Stimulated activated CD8-positive, alpha-beta memory T cell treated with anti-CD3 and anti-CD28 coated beads, Interleukin-2, amount 100 ng/mL, for 1 hour (primary cell): ENCODE data around the gene SCIMP.
"Not testable (repeated sequence)": the region's sequence is repeated elsewhere in the genome, so short reads cannot be mapped to it uniquely, and the experiment has no call there.

Experiments used
- DNase-seq, 2 donors: peaks; one replicate each; pipeline ENCODE4 v3.0.0-alpha.2; 2020; ENCODE audit warnings: low read depth in 2 of 2

Gene SCIMP

DNA sequence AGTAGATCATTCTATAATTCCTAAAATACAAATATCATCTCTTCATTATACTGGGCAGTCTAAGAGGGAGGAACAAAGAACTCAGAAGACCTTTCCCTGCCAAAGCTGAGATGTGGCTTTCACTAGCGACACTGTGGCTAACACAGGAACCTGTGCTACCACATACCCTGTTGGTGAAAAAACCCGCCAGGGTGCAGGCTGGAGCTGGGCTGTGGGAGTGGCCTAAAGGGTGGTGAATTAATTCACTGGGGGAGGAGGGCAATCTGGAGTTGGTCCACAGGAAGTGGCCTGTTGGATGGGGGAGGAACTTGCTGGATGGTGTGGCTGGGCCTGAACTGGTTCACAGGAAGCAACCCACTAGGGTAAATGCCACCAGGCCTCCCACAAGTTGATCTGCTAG lies 50.4 kb downstream of the SCIMP start:
- peak in 1 of 2 donors; percentile 14 for DNase-seq

DNA sequence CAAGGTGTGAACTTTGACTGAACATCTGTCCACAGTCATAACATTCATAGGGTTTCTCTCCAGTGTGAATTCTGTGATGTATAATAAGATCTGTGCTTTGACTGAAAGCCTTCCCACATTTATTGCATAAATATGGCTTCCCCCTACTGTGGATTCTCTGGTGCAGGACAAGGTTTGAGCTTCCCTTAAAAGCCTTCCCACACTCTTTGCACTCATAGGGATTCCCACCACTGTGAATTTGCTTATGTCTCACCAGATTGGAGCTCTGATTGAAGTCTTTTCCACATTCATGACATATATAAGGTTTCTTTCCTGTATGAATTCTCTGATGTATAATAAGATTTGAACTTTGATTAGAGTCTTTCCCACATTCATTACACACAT lies 51.3 kb downstream of the SCIMP start:
- DNase-seq, result no peak

DNA sequence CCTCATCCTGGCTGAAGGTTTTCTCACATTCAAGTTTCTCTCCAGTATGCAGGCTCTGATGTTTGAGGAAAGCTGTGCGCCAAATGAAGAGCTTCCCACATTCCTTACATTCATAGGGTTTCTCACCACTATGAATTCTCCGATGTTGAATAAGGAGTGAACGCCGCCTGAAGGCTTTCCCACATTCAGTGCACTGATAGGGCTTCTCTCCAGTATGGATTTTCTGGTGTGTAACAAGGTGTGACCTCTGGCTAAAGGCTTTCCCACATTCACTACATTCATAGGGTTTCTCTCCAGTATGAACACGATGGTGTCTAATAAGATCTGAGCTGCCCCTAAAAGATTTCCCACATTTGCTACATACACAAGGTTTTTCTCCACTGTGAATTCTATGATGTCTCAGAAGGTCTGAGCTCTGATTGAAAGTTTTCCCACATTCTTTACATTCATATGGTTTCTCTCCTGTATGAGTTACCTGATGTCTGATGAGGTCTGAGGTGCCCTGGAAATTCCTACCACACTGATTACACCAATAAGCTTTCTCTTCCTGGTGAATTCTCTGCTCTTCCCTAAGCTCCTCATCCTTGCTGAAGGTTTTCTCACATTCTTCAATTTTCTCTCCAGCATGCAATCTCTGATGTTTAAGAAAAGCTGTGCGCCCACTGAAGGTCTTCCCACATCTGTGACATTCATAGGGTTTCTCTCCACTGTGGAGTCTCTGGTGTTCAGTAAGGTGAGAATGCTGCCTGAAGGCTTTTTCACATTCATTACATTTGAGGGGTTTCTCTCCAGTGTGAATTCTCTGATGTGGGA lies 51.9 kb downstream of the SCIMP start:
- DNase-seq, result no peak

DNA sequence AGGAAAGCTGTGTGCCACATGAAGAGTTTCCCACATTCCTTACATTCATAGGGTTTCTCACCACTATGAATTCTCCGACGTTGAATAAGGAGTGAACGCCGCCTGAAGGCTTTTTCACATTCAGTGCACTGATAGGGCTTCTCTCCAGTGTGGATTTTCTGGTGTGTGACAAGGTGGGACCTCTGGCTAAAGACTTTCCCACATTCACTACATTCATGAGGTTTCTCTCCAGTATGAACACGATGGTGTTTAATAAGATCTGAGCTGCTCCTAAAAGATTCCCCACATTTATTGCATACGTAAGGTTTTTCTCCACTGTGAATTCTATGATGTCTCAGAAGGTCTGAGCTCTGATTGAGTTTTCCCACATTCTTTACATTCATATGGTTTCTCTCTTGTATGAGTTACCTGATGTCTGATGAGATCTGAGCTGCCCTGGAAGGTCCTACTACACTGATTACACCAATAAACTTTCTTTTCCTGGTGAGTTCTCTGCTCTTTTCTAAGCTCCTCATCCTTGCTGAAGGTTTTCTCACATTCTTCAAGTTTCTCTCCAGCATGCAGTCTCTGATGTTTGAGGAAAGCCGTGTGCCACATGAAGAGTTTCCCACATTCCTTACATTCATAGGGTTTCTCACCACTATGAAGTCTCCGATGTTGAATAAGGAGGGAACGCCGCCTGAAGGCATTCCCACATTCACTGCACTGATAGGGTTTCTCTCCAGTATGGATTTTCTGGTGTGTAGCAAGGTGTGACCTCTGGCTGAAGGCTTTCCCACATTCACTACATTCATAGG lies 53.0 kb downstream of the SCIMP start:
- no peak for DNase-seq

DNA sequence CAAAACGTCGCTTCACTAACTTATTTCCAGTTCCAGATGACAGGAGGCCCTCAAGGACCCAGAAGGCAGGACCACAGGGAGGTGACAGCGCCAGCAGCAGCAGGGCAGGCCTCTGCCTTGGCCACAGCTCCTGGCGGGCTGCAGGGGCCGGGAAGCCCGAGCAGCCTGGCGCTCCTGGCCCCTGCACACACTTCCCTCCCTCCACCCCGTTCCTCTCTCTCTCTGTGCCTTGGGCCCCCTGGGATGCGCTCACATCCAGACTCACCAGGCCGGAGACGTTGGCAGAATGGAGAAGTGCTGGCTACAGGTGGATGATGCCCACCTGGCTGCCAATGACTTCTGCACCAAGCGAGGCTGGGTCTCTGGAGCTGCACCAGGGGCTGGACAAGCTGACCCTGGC lies 55.7 kb downstream of the SCIMP start:
- DNase-seq, result no peak

DNA sequence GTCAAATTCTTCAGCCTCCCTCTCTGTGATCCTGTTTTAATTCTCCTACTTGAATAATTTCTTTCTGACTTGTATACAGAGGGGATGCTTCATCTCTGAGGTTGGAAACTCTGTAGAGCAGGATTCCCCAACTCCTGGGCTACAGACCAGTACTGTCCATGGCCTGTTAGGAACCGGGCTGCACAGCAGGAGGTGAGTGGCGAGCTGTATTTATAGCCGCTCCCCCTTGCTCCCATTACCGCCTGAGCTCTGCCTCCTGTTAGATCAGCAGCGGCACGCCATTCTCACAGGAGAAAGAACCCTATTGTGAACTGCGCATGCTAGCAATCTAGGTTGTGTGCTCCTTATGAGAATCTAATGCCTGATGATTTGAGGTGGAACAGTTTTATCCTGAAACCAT lies 59.6 kb downstream of the SCIMP start:
- DNase-seq, result not testable (repeated sequence)

DNA sequence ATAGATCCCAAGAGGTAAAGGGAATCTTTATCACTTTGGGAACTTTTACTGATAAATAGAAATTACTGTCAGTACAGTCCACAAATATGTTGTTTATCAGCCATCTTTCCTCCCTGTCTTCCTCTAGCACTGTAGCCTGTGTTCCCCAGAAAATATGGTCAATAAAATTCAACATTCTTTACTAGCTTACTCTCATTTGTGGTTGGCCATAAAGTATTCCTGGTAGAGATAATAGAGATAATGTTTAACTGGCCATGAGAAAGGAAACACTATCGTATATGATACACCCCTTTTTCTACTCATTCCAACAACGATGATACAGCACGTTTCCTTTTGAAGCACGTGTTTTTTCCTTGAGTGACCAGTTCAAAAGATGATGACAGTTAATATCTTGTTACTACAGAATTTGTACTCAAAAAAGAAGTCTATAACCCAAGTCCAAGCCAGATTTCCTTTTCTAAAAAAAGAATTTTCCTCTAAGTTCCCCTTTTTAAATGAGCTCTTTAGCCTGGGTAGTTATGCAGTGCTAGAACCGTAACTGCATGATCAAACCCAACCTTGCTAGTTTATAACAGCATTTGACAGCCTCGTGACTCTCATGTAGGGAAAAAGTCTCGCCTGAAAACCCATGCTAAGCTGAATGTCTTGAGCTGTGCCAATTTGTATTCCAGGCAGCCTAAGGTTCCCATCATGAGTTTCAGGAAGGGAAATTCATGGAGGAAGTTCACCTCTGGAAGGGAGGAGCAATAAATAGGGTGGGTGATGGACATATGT lies 68.7 kb downstream of the SCIMP start:
- not testable (repeated sequence) for DNase-seq

DNA sequence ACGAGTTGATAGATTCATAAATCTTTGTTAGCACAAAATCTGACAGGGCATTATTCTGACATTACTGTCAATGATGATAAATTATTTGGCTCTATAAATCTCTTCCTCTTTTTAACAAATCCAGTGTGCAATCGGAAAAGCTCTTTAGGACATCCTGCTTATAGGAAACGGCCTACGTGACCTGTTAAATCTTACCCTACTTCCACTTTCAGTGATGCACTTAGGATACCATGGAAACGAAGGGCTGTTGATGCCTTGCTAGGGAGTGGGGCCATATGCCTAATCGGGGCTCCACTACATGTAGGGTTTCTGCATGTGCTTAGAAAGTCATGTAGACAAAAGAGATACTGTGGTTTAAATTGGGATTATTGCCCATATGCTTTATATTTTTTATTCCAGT lies 70.2 kb downstream of the SCIMP start:
- no peak for DNase-seq

DNA sequence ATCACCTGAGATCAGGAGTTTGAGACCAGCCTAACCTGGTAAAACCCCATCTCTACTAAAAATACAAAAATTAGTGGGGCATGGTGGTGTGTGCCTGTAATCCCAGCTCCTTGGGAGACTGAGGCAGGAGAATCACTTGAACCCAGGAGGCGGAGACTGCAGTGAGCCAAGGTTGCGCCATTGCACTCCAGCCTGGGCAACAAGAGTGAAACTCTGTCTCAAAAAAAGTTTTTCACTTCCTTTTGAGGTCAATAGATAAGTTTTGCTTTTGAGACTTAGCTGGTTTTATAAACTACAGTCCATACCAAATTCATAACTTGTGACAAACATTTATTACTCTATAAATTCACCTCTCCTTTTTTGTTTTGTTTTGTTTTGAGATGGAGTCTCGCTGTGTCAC lies 72.9 kb downstream of the SCIMP start:
- DNase-seq, result not testable (repeated sequence)

DNA sequence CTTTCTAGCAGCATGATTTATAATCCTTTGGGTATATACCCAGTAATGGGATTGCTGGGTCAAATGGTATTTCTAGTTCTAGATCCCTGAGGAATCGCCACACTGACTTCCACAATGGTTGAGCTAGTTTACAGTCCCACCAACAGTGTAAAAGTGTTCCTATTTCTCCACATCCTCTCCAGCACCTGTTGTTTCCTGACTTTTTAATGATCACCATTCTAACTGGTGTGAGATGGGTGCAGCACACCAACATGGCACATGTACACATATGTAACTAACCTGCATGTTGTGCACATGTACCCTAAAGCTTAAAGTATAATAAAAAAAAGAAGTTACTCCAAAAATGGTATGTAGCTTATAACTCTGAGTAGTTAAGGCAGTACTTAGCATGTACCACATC lies 74.0 kb downstream of the SCIMP start:
- not testable (repeated sequence) for DNase-seq
